ENCODE data around the gene SERPING1.

- TF ChIP-seq CTCF (IDR thresholded peaks at IDR 0.05; ENCODE audit: low read length) (no peak), EZH2 (optimal IDR thresholded peaks at IDR 0.05; ENCODE audit: low read depth, low read length) (no peak)
Observed at GRCh38 chr11:57638811-57639320, 41.4 kb downstream of the SERPING1 start.

All from MM.1S (cell line).